ENCODE data around the gene MINDY4.

Gene MINDY4

DNA sequence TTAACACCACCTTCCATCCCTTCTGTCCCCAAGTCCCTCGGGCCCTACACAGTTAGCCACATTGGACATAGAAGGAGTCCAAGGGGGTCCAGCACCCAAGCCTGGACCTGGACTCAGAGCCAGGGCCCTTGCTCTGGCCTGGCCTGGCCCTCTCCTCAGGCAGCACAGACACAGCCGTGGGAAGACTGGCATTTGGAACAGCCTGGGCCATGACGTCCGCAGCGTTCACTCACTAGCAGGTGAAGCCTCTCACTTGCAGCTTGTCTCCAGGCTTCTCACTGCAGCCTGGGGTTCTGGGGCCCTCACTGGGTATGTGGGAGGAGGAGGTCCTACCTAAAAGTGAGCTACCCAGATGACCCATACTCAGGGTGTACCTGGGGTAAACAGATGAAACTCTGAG, 106.8 kb downstream of the MINDY4 start:
- Histone ChIP-seq H3K4me2 (ENCODE audit: low read depth, low read length, poor library complexity, severe bottlenecking) (no peak overlapping the region), H3K9me2 (replicated peaks; ENCODE audit: insufficient read depth, low read length) (no peaks in the 10 kb centered on the region), H3K9ac (ENCODE audit: low read length) (no peak overlapping the region), H3K79me2 (ENCODE audit: insufficient read depth, low read length) (no peaks in the 10 kb centered on the region), H2AFZ (ENCODE audit: low read depth, low read length, severe bottlenecking) (no peak overlapping the region), H3K9me3 (ENCODE audit: insufficient read depth, low read length) (no peaks in the 10 kb centered on the region), H3K4me3 (ENCODE audit: insufficient read depth, low read length, poor library complexity, severe bottlenecking) (no peak overlapping the region), H3F3A (ENCODE audit: insufficient read depth) (no peaks in the 10 kb centered on the region), H3K36me3 (ENCODE audit: low read length) (no peaks in the 10 kb centered on the region), H3K27ac (ENCODE audit: low read depth, low read length) (no peak overlapping the region), H4K20me1 (ENCODE audit: low read depth, low read length) (no peaks in the 10 kb centered on the region), H3K27me3 (ENCODE audit: low read length) (no peaks in the 10 kb centered on the region)
- no peak for TF ChIP-seq EZH2phosphoT487 (conservative IDR thresholded peaks at IDR 0.05; ENCODE audit: low read length)
- TF ChIP-seq, protein P1, sequence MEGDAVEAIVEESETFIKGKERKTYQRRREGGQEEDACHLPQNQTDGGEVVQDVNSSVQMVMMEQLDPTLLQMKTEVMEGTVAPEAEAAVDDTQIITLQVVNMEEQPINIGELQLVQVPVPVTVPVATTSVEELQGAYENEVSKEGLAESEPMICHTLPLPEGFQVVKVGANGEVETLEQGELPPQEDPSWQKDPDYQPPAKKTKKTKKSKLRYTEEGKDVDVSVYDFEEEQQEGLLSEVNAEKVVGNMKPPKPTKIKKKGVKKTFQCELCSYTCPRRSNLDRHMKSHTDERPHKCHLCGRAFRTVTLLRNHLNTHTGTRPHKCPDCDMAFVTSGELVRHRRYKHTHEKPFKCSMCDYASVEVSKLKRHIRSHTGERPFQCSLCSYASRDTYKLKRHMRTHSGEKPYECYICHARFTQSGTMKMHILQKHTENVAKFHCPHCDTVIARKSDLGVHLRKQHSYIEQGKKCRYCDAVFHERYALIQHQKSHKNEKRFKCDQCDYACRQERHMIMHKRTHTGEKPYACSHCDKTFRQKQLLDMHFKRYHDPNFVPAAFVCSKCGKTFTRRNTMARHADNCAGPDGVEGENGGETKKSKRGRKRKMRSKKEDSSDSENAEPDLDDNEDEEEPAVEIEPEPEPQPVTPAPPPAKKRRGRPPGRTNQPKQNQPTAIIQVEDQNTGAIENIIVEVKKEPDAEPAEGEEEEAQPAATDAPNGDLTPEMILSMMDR (IDR thresholded peaks at IDR 0.05; ENCODE audit: insufficient read depth, low read length, poor library complexity, severe bottlenecking), result no peak

DNA sequence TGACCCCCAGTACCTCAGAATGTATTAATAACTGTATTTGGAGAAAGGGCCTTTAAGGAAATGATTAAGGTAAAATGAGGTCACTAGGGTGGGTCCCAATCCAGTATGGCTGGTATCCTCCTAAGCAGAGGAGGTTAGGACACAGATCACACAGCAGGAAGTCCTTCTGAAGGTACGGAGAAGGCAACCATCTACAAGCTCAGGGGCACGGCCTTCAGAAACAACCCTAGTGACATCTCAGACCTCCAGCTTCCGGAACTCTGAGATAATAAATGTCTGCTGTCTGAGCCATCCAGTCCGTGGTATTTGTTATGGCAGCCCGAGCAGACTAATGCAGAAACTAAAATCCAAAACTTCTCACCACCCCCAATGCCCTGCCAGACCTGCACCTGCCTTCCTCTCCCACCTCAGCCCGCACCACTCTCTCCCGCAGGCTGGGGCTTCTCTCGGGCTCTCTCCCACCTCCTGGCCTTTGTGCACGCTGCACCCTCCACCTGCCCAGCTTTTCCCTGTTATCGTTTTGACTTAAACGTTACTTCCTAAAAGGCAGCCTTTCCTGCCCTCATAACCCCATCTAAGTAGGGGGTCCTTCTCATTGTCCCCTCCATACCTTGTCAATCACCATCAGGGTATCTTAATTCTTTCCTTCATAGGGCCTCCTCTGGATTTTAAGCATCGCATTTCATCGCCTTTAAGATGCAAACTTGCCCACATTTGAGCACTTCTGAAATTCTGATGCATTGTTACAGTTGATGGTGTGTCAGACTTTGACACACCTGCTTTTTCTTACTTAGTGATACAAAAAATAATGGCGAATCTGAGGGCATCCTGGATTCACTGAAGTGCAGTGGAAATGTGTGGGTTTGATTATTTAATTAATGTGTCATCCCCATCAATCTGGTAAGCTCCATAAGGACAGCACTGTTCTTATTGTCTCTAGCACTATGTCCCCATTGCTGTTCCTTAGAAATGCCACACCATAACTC, 108.2 kb downstream of the MINDY4 start:
- TF ChIP-seq, protein P1 (IDR thresholded peaks at IDR 0.05; ENCODE audit: insufficient read depth, low read length, poor library complexity, severe bottlenecking), result no peak
- TF ChIP-seq EZH2phosphoT487 (conservative IDR thresholded peaks at IDR 0.05; ENCODE audit: low read length), result no peak
- no peaks in the 10 kb centered on the region for H3K27me3 ChIP-seq (ENCODE audit: low read length)
- H3K36me3 ChIP-seq (ENCODE audit: low read length), result no peaks in the 10 kb centered on the region
- no peaks in the 10 kb centered on the region for H3F3A ChIP-seq (ENCODE audit: insufficient read depth)
- H3K4me3 ChIP-seq (ENCODE audit: insufficient read depth, low read length, poor library complexity, severe bottlenecking), result no peak overlapping the region
- no peak overlapping the region for H3K9ac ChIP-seq (ENCODE audit: low read length)
- H3K9me2 ChIP-seq (replicated peaks; ENCODE audit: insufficient read depth, low read length), result no peaks in the 10 kb centered on the region
- H2AFZ ChIP-seq (ENCODE audit: low read depth, low read length, severe bottlenecking), result no peak overlapping the region
- H3K79me2 ChIP-seq (ENCODE audit: insufficient read depth, low read length), result no peaks in the 10 kb centered on the region
- no peak overlapping the region for H3K4me2 ChIP-seq (ENCODE audit: low read depth, low read length, poor library complexity, severe bottlenecking)
- no peaks in the 10 kb centered on the region for H4K20me1 ChIP-seq (ENCODE audit: low read depth, low read length)
- no peaks in the 10 kb centered on the region for H3K9me3 ChIP-seq (ENCODE audit: insufficient read depth, low read length)
- no peak overlapping the region for H3K27ac ChIP-seq (ENCODE audit: low read depth, low read length)

DNA sequence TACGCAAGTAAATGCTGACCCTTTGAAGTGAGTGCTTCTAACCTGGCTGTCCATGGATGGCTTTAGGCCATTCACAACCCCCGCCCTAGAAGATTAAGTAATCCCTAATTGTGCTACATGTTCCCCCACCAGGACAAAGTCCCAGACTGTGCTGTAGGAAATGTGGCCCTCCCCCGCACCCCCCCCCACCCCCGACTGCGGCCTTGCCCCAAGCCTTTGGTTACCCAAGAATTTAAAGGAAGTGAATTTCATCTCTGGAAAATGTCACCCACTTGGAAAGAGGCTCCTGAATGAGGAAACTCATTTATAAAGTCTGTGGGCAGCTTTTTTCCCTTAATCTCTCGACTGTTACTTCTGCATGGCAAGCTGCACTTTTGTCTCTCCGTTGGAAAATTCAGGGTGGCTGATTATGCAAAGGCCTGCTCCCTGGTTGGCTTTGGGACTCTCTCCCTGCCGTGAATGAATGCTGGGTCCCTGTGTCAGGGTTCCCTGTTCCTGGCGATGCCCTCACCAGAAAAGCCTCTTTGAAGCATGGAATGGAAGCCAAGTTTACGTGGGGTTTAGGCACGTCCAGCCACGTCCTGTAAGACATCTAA, 109.0 kb downstream of the MINDY4 start:
- Histone ChIP-seq H3K9ac (ENCODE audit: low read length) (no peak overlapping the region), H3K27ac (ENCODE audit: low read depth, low read length) (no peak overlapping the region), H2AFZ (ENCODE audit: low read depth, low read length, severe bottlenecking) (no peak overlapping the region), H3K79me2 (ENCODE audit: insufficient read depth, low read length) (no peaks in the 10 kb centered on the region), H3K4me3 (ENCODE audit: insufficient read depth, low read length, poor library complexity, severe bottlenecking) (no peak overlapping the region), H3K9me3 (ENCODE audit: insufficient read depth, low read length) (no peaks in the 10 kb centered on the region), H4K20me1 (ENCODE audit: low read depth, low read length) (no peaks in the 10 kb centered on the region), H3K36me3 (ENCODE audit: low read length) (no peaks in the 10 kb centered on the region), H3K9me2 (replicated peaks; ENCODE audit: insufficient read depth, low read length) (no peaks in the 10 kb centered on the region), H3K4me2 (ENCODE audit: low read depth, low read length, poor library complexity, severe bottlenecking) (no peak overlapping the region), H3F3A (ENCODE audit: insufficient read depth) (no peaks in the 10 kb centered on the region), H3K27me3 (ENCODE audit: low read length) (no peaks in the 10 kb centered on the region)
- no peak for TF ChIP-seq EZH2phosphoT487 (conservative IDR thresholded peaks at IDR 0.05; ENCODE audit: low read length)
- TF ChIP-seq, protein P1 (IDR thresholded peaks at IDR 0.05; ENCODE audit: insufficient read depth, low read length, poor library complexity, severe bottlenecking), result no peak

Data from SU-DHL-6 (cell line).